GM12878 (cell line): ENCODE measurements around the gene RAPGEF3. TPM values are rescaled to one million over a fixed set of nuclear protein-coding genes. Genes with fewer than 3 reads are reported as not detected.

Experiments
- ATAC-seq: fragments of 200-7000 bp; cut with Tn5 transposase; 3 replicates; pipeline ENCODE4 v1.9.1; 2020; ENCODE audit warnings: mild to moderate bottlenecking, moderate library complexity
- BruUV-seq: library from RNA; stranded (reverse); fragments of 400-500 nt; replicated peaks from 2 replicates; lab custom pipeline; 2021; lab: Mats Ljungman, UMichigan
- CTCF ChIA-PET: fragments of 300-600 bp; sonication (Branson Sonifier 250); formaldehyde crosslinking; extraction: SDS; loops from one replicate; lab custom pipeline; 2021; ENCODE audit warnings: inconsistent platforms; lab: Yijun Ruan, JAX
- POLR2A ChIA-PET: fragments of 350-600 bp; formaldehyde crosslinking; extraction: SDS; loops from one replicate; lab custom pipeline; 2021; ENCODE audit warnings: inconsistent platforms; lab: Charles Lee
- RAD21 ChIA-PET: fragments of 300-600 bp; sonication (Branson Sonifier 250); formaldehyde crosslinking; loops from one replicate; lab custom pipeline; 2023; ENCODE audit warnings: antibody characterized with exemption; ENCODE audit not compliant: unreplicated experiment; lab: Charles Lee
- SMC1A ChIA-PET: fragments of 300-600 bp; sonication (Branson Sonifier 250); formaldehyde crosslinking; loops from one replicate; lab custom pipeline; 2023; ENCODE audit not compliant: unreplicated experiment, uncharacterized antibody; lab: Charles Lee
- DNase-seq: peaks from one replicate; pipeline ENCODE4 v3.0.0-alpha.2; 2011; ENCODE audit warnings: low read depth, low spot score
- FAIRE-seq: peaks from 3 replicates; lab custom pipeline; 2011; peaks lifted over from hg19 to GRCh38; lab: Jason Lieb, UNC
- H2AFZ ChIP-seq: 2 replicates; pipeline ENCODE4 v1.6.0; 2011; ENCODE audit warnings: low read depth, low read length, control low read depth; ENCODE audit not compliant: control insufficient read depth
- H3K27ac ChIP-seq: 2 replicates; pipeline ENCODE4 v1.5.1; 2011; ENCODE audit warnings: control low read depth; ENCODE audit not compliant: control insufficient read depth, insufficient read depth
- H3K27me3 ChIP-seq, 2 experiments: replicated peaks in 1 of 2; 2 replicates each; pipeline versions ENCODE4 v1.6.0 to v1.6.1; 2011; ENCODE audit warnings: low read length in 1 of 2; ENCODE audit not compliant: control insufficient read depth in 2 of 2, insufficient read depth in 2 of 2
- H3K36me3 ChIP-seq, 2 experiments: 2 replicates each; pipeline ENCODE4 v1.5.1; 2011; ENCODE audit warnings: low read length in 1 of 2; ENCODE audit not compliant: control insufficient read depth in 2 of 2, insufficient read depth in 2 of 2
- H3K4me1 ChIP-seq: 2 replicates; pipeline ENCODE4 v1.6.1; 2011; ENCODE audit warnings: mild to moderate bottlenecking, low read length, moderate library complexity, mixed read lengths; ENCODE audit not compliant: control insufficient read depth, insufficient read depth
- H3K4me2 ChIP-seq: 2 replicates; pipeline ENCODE4 v1.6.0; 2011; ENCODE audit warnings: control low read depth; ENCODE audit not compliant: control insufficient read depth, insufficient read depth
- H3K4me3 ChIP-seq: fragments of 200-600 bp; sonication (generic); 2 replicates; pipeline ENCODE4 v1.5.1; 2016
- H3K79me2 ChIP-seq: 2 replicates; pipeline ENCODE4 v1.6.0; 2011; ENCODE audit warnings: low read length; ENCODE audit not compliant: control insufficient read depth, insufficient read depth
- H3K9ac ChIP-seq: 2 replicates; pipeline ENCODE4 v1.8.0; 2011; ENCODE audit warnings: low read length, control low read depth, mixed read lengths; ENCODE audit not compliant: control insufficient read depth, insufficient read depth
- H3K9me3 ChIP-seq: replicated peaks from 3 replicates; pipeline ENCODE4 v1.5.1; 2011; ENCODE audit warnings: mild to moderate bottlenecking, low read length; ENCODE audit not compliant: control insufficient read depth, insufficient read depth
- H4K20me1 ChIP-seq: 2 replicates; pipeline ENCODE4 v1.6.0; 2011; ENCODE audit not compliant: control insufficient read depth, insufficient read depth
- ATF2 ChIP-seq: IDR thresholded peaks from 2 replicates; pipeline ENCODE4 v1.6.1; 2012; ENCODE audit warnings: low read length, inconsistent platforms
- BACH1 ChIP-seq: fragments of 450-650 bp; IDR thresholded peaks from 2 replicates; pipeline ENCODE4 v1.6.1; 2017; ENCODE audit warnings: mild to moderate bottlenecking, borderline replicate concordance
- EED ChIP-seq: sonication (generic); IDR thresholded peaks from 2 replicates; pipeline ENCODE4 v1.6.1; 2016; ENCODE audit warnings: antibody characterized with exemption, low read depth
- EP300 ChIP-seq, 2 experiments: fragments of 150-350 bp in 1 of 2; IDR thresholded peaks; 2 replicates each; pipeline ENCODE4 v1.6.1; 2011 to 2012; ENCODE audit warnings: low read depth in 2 of 2, low read length in 2 of 2, borderline replicate concordance in 1 of 2, improper control_type of control experiment in 1 of 2, inconsistent platforms in 1 of 2; ENCODE audit not compliant: control insufficient read depth in 1 of 2
- EZH2 ChIP-seq: IDR thresholded peaks from 2 replicates; pipeline ENCODE4 v1.6.1; 2012; ENCODE audit warnings: low read depth, mild to moderate bottlenecking, control low read depth, inconsistent platforms, low read length, borderline replicate concordance; ENCODE audit not compliant: control insufficient read depth
- HSF1 ChIP-seq: fragments of 150-350 bp; IDR thresholded peaks from 2 replicates; pipeline ENCODE4 v1.6.1; 2014; ENCODE audit warnings: mild to moderate bottlenecking, low read depth, low read length
- JUNB ChIP-seq: IDR thresholded peaks from 2 replicates; pipeline ENCODE4 v1.6.1; 2016; ENCODE audit warnings: antibody characterized with exemption, mild to moderate bottlenecking
- MEF2B ChIP-seq: fragments of 450-650 bp; IDR thresholded peaks from 2 replicates; pipeline ENCODE4 v1.6.1; 2018; ENCODE audit warnings: mild to moderate bottlenecking, moderate library complexity; ENCODE audit not compliant: partially characterized antibody, poor library complexity, severe bottlenecking
- PBX3 ChIP-seq: IDR thresholded peaks from 2 replicates; pipeline ENCODE4 v1.6.1; 2011; ENCODE audit warnings: mild to moderate bottlenecking, low read depth, low read length, moderate library complexity; ENCODE audit not compliant: insufficient replicate concordance
- SPI1 ChIP-seq: IDR thresholded peaks from 2 replicates; pipeline ENCODE4 v1.6.1; 2011; ENCODE audit warnings: low read depth, mild to moderate bottlenecking, low read length, moderate library complexity, borderline replicate concordance; ENCODE audit not compliant: insufficient read depth
- TCF12 ChIP-seq: IDR thresholded peaks from 2 replicates; pipeline ENCODE4 v1.6.1; 2011; ENCODE audit warnings: low read depth, mild to moderate bottlenecking, low read length
- ZBTB11 ChIP-seq: fragments of 450-650 bp; formaldehyde crosslinking; IDR thresholded peaks from 2 replicates; pipeline ENCODE4 v1.5.0; 2022; ENCODE audit warnings: mild to moderate bottlenecking, missing genetic modification characterization
- WGBS: methylation state at CpG from one replicate; pipeline ENCODE4 v1.1.6; 2016; ENCODE audit warnings: low lambda C conversion rate; ENCODE audit not compliant: insufficient replicate concordance, insufficient coverage; ENCODE audit errors: missing lambda C conversion rate; 5-methylcytosine and 5-hydroxymethylcytosine counted together
- in situ Hi-C: fragments of 300-500 bp; cut with MboI; formaldehyde crosslinking; loops from 9 replicates; pipeline ENCODE4 v1.14.3; 2018; ENCODE audit warnings: mixed read lengths
- intact Hi-C: fragments of 100-400 bp; cut with micrococcal nuclease; formaldehyde crosslinking; loops from one replicate; pipeline ENCODE4 v1.14.2; 2022; ENCODE audit not compliant: unreplicated experiment
- polyA plus RNA-seq, 11 experiments: library from polyadenylated mRNA; depleted of rRNA in 4 of 11; unstranded in 6 of 11; stranded (reverse) in 5 of 11; fragments of >200 nt; fragmentation: Nextera tagmentation in 4 of 11; fragmentation: Illumina TruSeq in 1 of 11; extraction: Ambion mirVana in 4 of 11; extraction: Trizol in 1 of 11; gene quantifications; 1 replicate in 1 of 11; 2 replicates in 10 of 11; pipeline versions ENCODE4 v1.2.1 to v1.2.3, GENCODE V29; 2011 to 2016; ENCODE audit warnings: inconsistent platforms in 2 of 11, missing spikeins in 2 of 11, low read depth in 1 of 11
- total RNA-seq, 4 experiments: library from RNA; depleted of rRNA in 3 of 4; stranded (reverse); fragments of >200 nt in 3 of 4; fragmentation: Illumina TruSeq in 1 of 4; extraction: Trizol in 1 of 4; gene quantifications; 2 replicates each; pipeline versions ENCODE4 v1.2.1 to v1.2.3, GENCODE V29; 2013 to 2021

RAPGEF3 gene
- total and polyA plus RNA-seq, 10 of the 15 experiments (the other 5 are each of a cell fraction or from before 2014, with no cell fraction given), result 0.02 to 0.92 (median 0.31) TPM; not detected in 2

GRCh38 chr12:47750229-47750798, 8.4 kb downstream of the RAPGEF3 start (continued):
- no peak for TF ChIP-seq ZBTB11 (CRISPR knock-in tag)
- TF ChIP-seq HSF1, result no peak
- no peak for TF ChIP-seq JUNB
- no peak for TF ChIP-seq EED
- TF ChIP-seq EP300 (IDR thresholded peaks at IDR 0.05; ENCODE audit: borderline replicate concordance in 1 of 2, control insufficient read depth in 1 of 2, low read depth in 2 of 2, low read length in 2 of 2), result no peak

GRCh38 chr12:47748899-47749298, 9.8 kb downstream of the RAPGEF3 start:
- Histone ChIP-seq H3K36me3 (no peaks in the 10 kb centered on the region), H3K27me3 (no peaks in the 10 kb centered on the region), H3K4me2 (no peak overlapping the region), H3K27ac (no peak overlapping the region), H4K20me1 (no peaks in the 10 kb centered on the region), H3K4me3 (no peak overlapping the region), H3K4me1 (peaks cover 13% of the 10 kb centered on the region), H2AFZ (no peak overlapping the region), H3K79me2 (no peaks in the 10 kb centered on the region), H3K9ac (no peak overlapping the region), H3K9me3 (no peaks in the 10 kb centered on the region)
- POLR2A ChIA-PET, result no interaction called here
- no peak for DNase-seq
- RAD21 ChIA-PET, result interaction anchor here (2.2 kb wide), 1 partner anchor 18 kb away, joined by 6 read pairs; no protein-coding TSS in a partner anchor
- in situ Hi-C loops, result no loop called here
- WGBS, result 74% methylated on average over 2 of the region's 3 CpGs
- no peak for ATAC-seq
- SMC1A ChIA-PET, result interaction anchor here (0.8 to 10.3 kb wide), 2 partner anchors 9 to 18 kb away, joined by 3 to 277 read pairs; partner anchors contain the start of gene RAPGEF3
- intact Hi-C loops, result no loop called here
- no peak for TF ChIP-seq SPI1
- TF ChIP-seq TCF12, result no peak
- no peak for TF ChIP-seq ATF2
- TF ChIP-seq BACH1, result no peak
- TF ChIP-seq MEF2B, result no peak
- TF ChIP-seq EZH2, result no peak
- TF ChIP-seq PBX3, result no peak
- no peak for FAIRE-seq
- CTCF ChIA-PET, result interaction anchor here (10.0 to 10.4 kb wide), 2 partner anchors 8 to 25 kb away, joined by 507 to 814 read pairs; partner anchors contain the start of genes RAPGEF3 and SLC48A1
- no TSS peak for BruUV-seq
